Activated CD4-positive, alpha-beta T cell treated with anti-CD3 and anti-CD28 coated beads, Interleukin-2, amount 50 U/mL, for 4 hours (primary cell): ENCODE measurements around the gene MT1B.

Experiments used
- DNase-seq, 2 experiments: peaks; one replicate each; pipeline ENCODE4 v3.0.0-alpha.2; 2020

Gene MT1B

DNA sequence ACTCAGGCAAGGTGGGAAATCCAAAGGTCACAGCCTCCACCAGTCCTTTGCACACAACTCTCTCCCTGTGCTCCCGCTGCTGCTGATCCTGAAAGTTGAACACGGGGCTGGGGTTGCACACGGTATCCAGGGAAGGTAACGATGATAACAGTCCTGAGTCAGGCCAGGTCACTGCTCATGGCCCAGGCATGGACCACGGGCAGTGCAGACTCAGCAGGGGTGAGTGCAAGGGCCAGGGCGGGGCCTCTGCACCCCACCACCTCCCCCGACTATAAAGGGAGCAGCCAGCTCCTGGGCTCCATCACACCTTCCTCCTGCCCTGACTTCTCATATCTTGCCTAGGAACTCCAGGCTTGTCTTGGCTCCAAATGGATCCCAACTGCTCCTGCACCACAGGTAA is at the start of gene MT1B:
Gene MT1B (plus strand): TSS at position 301 of the 400 bp plus-strand sequence. CDS start 68 bp downstream, at position 369.
- DNase-seq: no peak

DNA sequence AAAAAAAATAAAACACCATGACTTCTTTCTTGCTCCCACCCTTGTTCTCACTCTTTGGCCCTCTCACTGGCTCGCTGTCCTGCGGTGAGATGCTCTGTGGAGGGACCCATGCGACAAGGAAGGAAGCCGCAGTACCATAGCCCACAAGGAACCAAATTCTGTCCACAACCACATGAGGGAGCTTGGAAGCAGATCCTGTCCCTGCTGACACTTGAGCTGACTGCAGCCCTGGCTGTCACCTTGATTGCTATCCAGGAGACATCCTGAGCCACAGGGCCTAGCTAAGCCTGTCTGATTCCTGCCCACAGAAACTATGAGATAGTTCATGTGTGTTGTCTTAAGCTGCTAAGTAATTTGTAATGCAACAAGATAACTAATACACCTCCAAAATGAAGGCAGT is 48.1 kb upstream of the MT1B start:
- no peak for DNase-seq

DNA sequence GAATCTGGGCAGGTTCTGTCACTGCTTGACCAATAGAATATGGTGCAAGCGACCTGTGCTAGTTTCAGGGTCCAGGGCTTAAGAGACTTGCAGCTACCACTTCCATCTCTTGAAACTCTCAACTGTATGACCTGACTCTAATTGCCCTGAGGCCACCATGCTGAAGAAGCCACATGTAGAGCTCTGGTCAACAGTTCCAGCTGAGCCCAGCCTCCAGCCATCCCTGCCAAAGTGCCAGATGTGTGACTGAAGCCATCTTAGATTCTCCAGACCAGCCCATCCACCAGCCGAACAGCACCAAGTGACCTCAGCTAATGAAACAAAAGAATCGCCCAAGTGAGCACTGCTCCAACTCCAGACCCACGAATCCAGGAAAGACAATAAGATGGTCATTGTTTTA is 46.7 kb upstream of the MT1B start:
- DNase-seq: no peak

DNA sequence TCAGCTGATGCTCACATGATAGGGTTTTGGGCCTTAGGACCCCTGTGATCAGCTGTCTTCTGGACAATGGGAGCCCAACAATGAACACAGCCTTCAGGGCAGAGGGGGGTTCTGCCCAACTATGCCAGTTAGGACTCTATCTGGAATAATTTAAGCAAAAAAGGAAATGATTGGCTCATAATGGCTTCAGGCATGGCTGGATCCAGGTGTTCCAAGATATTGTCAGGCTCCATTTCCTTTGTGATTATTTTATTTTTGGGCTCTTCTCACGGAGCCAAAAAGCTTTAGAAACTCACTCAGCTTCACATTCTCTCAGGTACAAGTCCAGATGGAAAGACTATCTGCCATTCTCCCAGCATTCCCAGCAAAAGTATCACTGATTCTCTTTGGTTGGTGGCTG is 46.2 kb upstream of the MT1B start:
- no peak for DNase-seq

- DNase-seq: no peak
Observed at GRCh38 chr16:56606071-56606475, 45.6 kb upstream of the MT1B start.

GRCh38 chr16:56606476-56607108 is 45.1 kb upstream of the MT1B start:
- no peak for DNase-seq

DNA sequence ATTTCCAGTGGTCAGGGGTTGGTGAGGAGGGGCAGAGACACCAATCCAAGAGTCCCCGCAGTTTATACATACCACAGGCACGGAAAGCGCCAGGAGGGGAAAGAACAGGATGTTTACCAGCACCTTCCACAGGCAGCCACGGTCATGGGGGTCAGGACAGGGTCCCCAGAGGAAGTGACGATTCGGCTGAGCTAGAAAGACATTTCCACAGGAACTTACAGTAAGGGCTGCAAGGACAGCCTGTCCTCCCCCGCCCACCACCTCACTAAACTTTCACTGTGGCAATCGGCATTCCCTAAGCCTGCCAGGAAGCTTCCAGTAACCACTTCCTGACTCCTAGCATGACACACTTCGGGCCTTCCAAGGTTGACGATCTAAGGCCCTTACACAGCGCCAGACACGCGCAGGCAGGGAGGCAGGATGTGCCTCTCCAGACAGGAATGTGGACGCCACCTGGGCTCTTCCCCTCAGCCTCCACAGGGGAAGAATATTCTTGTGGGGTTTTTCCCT is 44.5 kb upstream of the MT1B start:
- no peak for DNase-seq

DNA sequence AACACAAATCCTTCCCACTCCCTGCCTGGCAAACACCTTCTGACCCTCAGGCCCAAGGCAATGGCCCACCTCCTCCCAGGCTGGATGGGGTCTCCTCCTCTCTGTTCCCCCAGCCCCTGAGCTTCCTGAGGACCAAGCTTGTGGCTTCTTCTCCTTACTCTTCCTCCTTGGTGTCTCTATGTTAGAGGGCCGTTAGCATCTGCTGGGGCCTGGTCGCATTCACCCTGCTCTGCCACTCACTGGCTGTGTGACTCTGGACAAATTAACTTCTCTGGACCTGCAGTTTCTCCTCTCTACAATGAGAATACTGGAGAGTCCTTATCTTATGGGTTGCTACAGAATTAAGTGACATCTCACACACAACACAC is 44.0 kb upstream of the MT1B start:
- no peak for DNase-seq

GRCh38 chr16:56608043-56608875 is 43.4 kb upstream of the MT1B start, which contains the start of gene MT2A:
MT2A (plus strand) TSS chr16:56608584; CDS start chr16:56608656, 72 bp downstream.
- peak; percentile 80 to 81 for DNase-seq

DNA sequence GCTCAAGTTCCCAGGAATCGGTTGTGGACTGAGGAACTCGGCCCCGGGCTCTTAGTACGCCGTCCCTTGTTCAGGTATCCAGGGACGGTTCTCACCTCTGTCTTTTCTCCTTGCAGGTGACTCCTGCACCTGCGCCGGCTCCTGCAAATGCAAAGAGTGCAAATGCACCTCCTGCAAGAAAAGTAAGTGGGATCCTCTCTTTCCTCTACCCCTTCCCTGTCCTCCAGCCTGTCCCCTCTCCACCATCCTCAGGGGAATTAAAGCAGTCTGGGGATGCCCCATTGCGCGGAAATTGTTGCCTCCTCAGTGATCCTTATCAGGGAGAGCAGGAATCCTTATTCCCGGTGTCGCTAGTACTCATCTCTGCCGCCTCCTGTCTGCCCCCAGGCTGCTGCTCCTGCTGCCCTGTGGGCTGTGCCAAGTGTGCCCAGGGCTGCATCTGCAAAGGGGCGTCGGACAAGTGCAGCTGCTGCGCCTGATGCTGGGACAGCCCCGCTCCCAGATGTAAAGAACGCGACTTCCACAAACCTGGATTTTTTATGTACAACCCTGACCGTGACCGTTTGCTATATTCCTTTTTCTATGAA is 42.7 kb upstream of the MT1B start:
- no peak for DNase-seq

DNA sequence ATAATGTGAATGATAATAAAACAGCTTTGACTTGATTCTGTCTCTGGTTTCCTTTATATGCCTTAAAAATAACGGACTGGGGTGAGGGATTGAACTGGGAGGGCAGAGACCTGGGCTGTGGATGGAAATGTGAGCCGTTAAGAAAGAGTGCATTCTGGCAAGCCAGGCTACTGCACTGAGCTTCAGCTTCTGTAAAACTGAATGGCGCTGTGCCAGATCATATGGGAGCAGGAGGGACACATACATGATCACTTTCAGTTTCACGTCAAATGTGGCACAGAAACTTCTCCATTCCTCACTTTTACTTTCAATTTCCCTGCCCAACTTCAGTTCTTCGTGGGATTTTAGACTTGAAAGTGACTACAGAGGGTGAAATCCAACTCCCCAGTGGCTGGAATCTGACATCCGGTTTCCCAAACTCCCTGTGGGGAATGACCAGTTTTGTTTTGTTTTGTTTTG is 42.2 kb upstream of the MT1B start:
- peak; percentile 60 to 69 for DNase-seq

DNA sequence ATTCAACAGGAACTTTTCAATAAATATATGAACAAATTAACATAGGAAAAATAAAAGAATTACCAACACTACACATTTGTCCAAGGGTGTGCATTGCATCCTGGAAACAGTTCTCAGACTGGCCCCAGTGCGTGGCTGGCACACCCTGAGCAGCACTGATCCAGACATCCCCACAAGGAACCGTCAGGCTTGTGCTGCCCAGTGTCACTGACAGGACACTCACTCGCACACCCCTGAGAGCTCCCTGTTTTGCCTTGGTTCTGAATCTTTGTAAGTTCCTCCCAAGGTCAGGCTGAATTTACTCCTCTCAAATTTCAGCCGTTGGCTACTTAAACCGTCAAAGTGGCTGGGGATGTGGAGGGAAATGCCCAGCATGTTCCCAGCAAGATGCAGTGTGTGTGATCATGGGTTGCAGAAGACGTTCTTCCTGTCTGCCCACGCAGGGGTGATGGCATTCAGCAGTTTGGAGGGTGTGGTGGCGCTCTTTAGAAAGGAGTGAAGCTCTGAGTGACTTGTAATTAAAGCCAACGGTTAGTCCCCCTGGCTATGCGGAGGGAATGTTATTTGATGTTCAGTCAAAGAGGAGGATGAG is 41.6 kb upstream of the MT1B start:
- peak; percentile 74 to 78 for DNase-seq

DNA sequence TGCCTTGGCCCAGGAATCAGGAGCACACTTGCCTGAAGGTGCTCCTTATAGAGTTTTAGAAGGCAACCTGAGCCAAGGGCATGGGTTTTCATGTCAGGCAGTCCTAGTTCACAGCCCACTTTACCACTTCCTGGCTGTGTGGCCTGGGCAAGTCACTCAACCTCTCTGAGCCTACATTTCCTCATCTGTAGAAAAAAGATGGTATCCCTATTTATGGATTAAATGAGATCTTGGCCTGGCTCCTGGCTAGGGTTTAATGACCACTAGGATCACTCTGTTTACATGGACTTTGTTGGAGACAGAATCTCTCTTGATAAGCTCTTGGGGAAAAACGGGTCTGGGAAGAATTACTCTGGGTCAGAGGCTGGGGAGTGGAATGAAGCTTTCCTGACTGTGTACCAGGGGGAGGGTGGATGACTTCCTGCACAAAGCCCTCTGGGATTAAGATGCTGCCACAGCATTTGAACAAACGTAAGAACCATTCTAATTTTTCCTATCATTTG is 41.0 kb upstream of the MT1B start:
- DNase-seq: peak in 1 of 2 experiments; percentile 36

DNA sequence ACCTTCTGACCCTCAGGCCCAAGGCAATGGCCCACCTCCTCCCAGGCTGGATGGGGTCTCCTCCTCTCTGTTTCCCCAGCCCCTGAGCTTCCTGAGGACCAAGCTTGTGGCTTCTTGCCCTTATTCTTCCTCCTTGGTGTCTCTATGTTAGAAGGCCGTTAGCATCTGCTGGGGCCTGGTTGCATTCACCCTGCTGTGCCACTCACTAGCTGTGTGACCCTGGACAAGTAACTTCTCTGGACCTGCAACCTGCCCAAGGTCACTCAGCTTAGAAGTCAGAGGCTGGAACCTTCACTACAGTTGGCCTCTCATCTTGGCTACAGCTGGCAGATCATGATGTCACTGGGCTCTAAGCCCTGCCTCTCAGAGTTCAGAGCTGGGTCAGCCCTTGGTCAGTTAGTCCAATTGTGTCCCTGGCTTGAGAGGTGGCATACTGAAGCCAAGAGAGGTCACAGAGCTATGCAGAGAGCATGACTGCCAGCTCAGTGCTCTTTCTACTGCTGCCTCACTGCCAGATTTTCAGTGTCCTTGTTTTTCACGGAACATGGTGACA is 40.3 kb upstream of the MT1B start:
- DNase-seq: no peak

DNA sequence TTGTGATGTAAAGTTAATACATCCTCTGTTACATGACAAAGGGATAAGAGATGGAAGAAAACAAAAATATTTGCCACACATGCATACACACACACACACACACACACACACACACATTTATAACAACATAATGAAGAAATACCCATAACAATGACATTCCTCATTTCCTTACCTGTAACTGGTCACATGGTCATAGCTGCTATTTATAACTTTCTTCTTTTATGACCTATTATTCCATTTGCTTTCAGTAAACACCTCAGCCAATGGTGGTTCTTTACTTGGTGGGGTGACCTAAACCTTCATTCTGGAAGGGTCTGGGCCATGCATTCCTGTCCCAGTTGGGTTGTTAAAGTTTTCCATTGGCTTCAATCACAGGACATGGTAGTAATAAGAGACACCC is 38.0 kb upstream of the MT1B start:
- DNase-seq: no peak

DNA sequence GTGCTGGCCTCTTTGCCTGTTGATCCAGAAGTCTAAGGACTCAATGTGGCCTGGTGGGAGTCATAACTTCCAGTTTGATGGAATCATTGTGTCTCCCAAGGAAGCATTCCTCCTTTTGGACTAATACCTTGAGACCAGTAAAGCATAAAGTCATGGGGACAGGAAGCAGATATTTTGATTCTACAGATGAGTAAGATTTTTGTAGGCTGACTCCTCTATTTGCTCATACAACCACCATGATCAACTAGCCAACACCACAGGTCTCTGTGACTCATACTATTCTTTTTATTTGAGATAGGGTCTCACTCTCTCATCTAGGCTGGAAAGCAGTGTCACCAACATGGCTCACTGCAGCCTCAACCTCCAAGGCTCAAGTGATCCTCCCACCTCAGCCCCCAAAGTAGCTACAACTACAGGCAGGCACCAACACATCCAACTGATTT is 37.1 kb upstream of the MT1B start:
- DNase-seq: no peak

GRCh38 chr16:56615353-56615752 is 36.3 kb upstream of the MT1B start:
- DNase-seq: no peak

GRCh38 chr16:56616608-56617211 is 35.0 kb upstream of the MT1B start:
- DNase-seq: no peak

- no peak for DNase-seq
Observed at GRCh38 chr16:56617212-56618085, 34.2 kb upstream of the MT1B start.

GRCh38 chr16:56618138-56618537 is 33.5 kb upstream of the MT1B start:
- DNase-seq: no peak

GRCh38 chr16:56620339-56620897 is 31.3 kb upstream of the MT1B start:
- DNase-seq: no peak
